ENCODE data around the gene LAMC2.

LAMC2 gene

DNA sequence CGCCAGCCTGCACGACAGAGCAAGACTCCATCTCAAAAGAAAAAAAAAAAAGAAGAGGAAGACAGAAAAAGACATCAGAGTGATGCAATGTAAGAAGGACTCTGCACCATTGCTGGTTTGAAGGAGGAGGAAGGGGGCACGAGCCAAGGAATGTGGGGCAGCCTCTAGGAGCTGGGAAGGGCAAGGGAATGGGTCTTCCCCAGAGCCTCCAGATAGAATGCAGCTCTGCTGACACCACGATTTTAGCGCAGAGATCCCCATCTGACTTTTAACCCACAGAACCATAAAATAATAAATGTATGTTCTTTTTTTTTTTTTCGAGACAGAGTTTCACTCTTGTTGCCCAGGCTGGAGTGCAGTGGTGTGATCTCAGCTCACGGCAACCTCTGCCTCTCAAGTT, 33.9 kb upstream of the LAMC2 start:
- Histone ChIP-seq H3K4me3 (ENCODE audit: insufficient read depth, low read length, poor library complexity, severe bottlenecking) (no peak overlapping the region), H3K9ac (ENCODE audit: low read length) (no peak overlapping the region), H3K9me2 (replicated peaks; ENCODE audit: insufficient read depth, low read length) (no peaks in the 10 kb centered on the region), H3K9me3 (ENCODE audit: insufficient read depth, low read length) (no peaks in the 10 kb centered on the region), H3K36me3 (ENCODE audit: low read length) (no peaks in the 10 kb centered on the region), H3K4me2 (ENCODE audit: low read depth, low read length, poor library complexity, severe bottlenecking) (no peak overlapping the region), H3F3A (ENCODE audit: insufficient read depth) (no peaks in the 10 kb centered on the region), H3K27ac (ENCODE audit: low read depth, low read length) (no peak overlapping the region), H2AFZ (ENCODE audit: low read depth, low read length, severe bottlenecking) (no peak overlapping the region), H3K27me3 (ENCODE audit: low read length) (no peaks in the 10 kb centered on the region), H4K20me1 (ENCODE audit: low read depth, low read length) (no peaks in the 10 kb centered on the region), H3K79me2 (ENCODE audit: insufficient read depth, low read length) (no peaks in the 10 kb centered on the region)
- no peak for TF ChIP-seq EZH2phosphoT487 (conservative IDR thresholded peaks at IDR 0.05; ENCODE audit: low read length)
- TF ChIP-seq, protein P1, sequence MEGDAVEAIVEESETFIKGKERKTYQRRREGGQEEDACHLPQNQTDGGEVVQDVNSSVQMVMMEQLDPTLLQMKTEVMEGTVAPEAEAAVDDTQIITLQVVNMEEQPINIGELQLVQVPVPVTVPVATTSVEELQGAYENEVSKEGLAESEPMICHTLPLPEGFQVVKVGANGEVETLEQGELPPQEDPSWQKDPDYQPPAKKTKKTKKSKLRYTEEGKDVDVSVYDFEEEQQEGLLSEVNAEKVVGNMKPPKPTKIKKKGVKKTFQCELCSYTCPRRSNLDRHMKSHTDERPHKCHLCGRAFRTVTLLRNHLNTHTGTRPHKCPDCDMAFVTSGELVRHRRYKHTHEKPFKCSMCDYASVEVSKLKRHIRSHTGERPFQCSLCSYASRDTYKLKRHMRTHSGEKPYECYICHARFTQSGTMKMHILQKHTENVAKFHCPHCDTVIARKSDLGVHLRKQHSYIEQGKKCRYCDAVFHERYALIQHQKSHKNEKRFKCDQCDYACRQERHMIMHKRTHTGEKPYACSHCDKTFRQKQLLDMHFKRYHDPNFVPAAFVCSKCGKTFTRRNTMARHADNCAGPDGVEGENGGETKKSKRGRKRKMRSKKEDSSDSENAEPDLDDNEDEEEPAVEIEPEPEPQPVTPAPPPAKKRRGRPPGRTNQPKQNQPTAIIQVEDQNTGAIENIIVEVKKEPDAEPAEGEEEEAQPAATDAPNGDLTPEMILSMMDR (IDR thresholded peaks at IDR 0.05; ENCODE audit: insufficient read depth, low read length, poor library complexity, severe bottlenecking), result no peak

DNA sequence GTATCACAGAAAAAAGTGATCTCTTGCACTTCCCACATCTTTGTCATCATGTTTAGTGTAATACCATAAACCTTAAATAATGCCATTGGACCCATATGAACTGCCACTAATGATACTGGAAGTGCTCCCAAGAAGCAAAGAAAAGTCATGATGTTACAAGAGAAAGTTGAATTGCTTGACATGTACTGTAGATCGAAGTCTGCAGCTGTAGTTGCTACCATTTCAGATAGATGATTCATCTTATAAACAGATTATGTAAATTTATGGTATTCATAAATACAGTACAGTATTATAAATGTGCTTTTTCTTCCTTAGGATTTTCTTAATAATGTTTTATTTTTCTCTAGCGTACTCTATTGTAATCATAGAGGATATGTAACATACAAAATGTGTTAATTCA, 30.1 kb upstream of the LAMC2 start:
- TF ChIP-seq EZH2phosphoT487 (conservative IDR thresholded peaks at IDR 0.05; ENCODE audit: low read length), result no peak
- TF ChIP-seq, protein P1 (IDR thresholded peaks at IDR 0.05; ENCODE audit: insufficient read depth, low read length, poor library complexity, severe bottlenecking), result no peak

DNA sequence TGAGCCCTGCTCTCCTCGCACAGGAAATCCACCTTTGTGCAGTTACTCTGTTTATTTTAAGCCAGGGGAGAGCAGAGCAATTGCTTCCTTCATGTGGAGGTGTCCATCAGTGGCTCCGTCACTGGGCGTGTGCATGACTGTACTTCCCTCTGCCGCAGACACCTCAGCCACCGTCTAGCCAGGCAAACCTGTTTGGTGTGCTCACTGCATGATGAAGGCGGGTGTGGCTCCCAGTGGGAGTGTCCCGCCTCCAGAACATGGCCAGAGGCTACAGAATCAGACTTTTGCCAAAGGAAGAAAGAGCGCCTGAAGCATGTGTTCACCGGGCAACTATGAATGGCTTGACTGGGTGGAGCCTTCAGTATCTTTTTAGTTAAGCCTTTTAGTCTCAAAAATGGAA, 26.1 kb upstream of the LAMC2 start:
- Histone ChIP-seq H3K9me2 (replicated peaks; ENCODE audit: insufficient read depth, low read length) (no peaks in the 10 kb centered on the region), H3K27ac (ENCODE audit: low read depth, low read length) (no peak overlapping the region), H2AFZ (ENCODE audit: low read depth, low read length, severe bottlenecking) (no peak overlapping the region), H4K20me1 (ENCODE audit: low read depth, low read length) (no peaks in the 10 kb centered on the region), H3F3A (ENCODE audit: insufficient read depth) (no peaks in the 10 kb centered on the region), H3K27me3 (ENCODE audit: low read length) (no peaks in the 10 kb centered on the region), H3K9ac (ENCODE audit: low read length) (no peak overlapping the region), H3K79me2 (ENCODE audit: insufficient read depth, low read length) (no peaks in the 10 kb centered on the region), H3K4me2 (ENCODE audit: low read depth, low read length, poor library complexity, severe bottlenecking) (no peak overlapping the region), H3K9me3 (ENCODE audit: insufficient read depth, low read length) (no peaks in the 10 kb centered on the region), H3K36me3 (ENCODE audit: low read length) (no peaks in the 10 kb centered on the region), H3K4me3 (ENCODE audit: insufficient read depth, low read length, poor library complexity, severe bottlenecking) (no peak overlapping the region)
- TF ChIP-seq EZH2phosphoT487 (conservative IDR thresholded peaks at IDR 0.05; ENCODE audit: low read length), result no peak
- TF ChIP-seq, protein P1 (IDR thresholded peaks at IDR 0.05; ENCODE audit: insufficient read depth, low read length, poor library complexity, severe bottlenecking), result no peak

More for the DNA sequence above, 30.1 kb upstream of the LAMC2 start:
- no peak overlapping the region for H2AFZ ChIP-seq (ENCODE audit: low read depth, low read length, severe bottlenecking)
- no peaks in the 10 kb centered on the region for H3K9me2 ChIP-seq (replicated peaks; ENCODE audit: insufficient read depth, low read length)
- H3K27ac ChIP-seq (ENCODE audit: low read depth, low read length), result no peak overlapping the region
- no peaks in the 10 kb centered on the region for H3K27me3 ChIP-seq (ENCODE audit: low read length)
- no peaks in the 10 kb centered on the region for H3F3A ChIP-seq (ENCODE audit: insufficient read depth)
- H3K9me3 ChIP-seq (ENCODE audit: insufficient read depth, low read length), result no peaks in the 10 kb centered on the region
- no peaks in the 10 kb centered on the region for H3K36me3 ChIP-seq (ENCODE audit: low read length)
- H3K4me3 ChIP-seq (ENCODE audit: insufficient read depth, low read length, poor library complexity, severe bottlenecking), result no peak overlapping the region
- H3K79me2 ChIP-seq (ENCODE audit: insufficient read depth, low read length), result no peaks in the 10 kb centered on the region
- no peaks in the 10 kb centered on the region for H4K20me1 ChIP-seq (ENCODE audit: low read depth, low read length)
- H3K9ac ChIP-seq (ENCODE audit: low read length), result no peak overlapping the region
- H3K4me2 ChIP-seq (ENCODE audit: low read depth, low read length, poor library complexity, severe bottlenecking), result no peak overlapping the region

Data from SU-DHL-6 (cell line).